ENCODE results near the gene TP73.

Gene TP73

GRCh38 chr1:3691421-3692204 lies 39.3 kb downstream of the TP73 start:
- DNase-seq = no peak

- DNase-seq = no peak
Measured at GRCh38 chr1:3692598-3692997, 40.3 kb downstream of the TP73 start.

DNA sequence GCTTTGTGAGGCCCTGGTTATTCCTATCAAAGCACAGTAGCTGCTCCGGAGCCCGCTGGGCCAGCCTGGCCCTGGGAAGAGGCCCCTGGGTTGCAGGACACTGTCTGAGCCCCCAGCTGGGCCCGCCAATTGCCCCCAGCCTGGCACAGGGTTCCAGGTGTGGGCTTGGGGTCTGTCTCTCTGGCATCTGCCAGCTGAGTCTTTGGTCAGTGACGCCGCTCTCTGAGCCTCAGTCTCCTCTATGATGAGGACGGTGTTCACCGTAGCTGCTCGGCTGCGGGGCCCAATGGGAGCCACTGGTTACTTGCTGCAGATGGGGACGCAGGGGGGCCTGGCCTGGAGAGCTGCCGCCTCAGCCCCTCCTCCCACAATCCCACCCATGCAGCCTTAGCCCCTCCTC lies 41.0 kb downstream of the TP73 start:
- no peak for DNase-seq

GRCh38 chr1:3695326-3696217 lies 43.3 kb downstream of the TP73 start:
- no peak for DNase-seq

GRCh38 chr1:3696689-3697088 lies 44.4 kb downstream of the TP73 start:
- no peak for DNase-seq

DNA sequence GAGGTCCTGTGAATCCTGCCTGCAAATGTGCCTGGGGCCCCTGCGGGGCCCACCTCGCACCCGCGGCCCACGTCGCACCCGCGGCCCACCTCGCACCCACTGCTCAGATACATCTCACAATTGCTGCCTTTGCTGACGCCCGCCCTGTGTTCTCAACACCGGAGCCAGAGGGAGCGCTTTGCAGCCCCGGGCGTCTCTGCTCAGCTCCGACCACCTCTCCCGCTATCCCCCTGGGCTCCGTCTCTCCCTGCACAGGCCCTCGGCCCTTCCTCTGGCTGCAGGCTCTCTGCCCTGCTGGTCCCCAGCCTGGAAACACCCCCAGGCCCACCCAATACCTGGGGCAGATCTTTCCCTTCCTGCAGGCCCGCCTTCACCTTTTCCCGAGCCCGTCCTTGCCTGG lies 44.8 kb downstream of the TP73 start:
- DNase-seq = no peak

DNA sequence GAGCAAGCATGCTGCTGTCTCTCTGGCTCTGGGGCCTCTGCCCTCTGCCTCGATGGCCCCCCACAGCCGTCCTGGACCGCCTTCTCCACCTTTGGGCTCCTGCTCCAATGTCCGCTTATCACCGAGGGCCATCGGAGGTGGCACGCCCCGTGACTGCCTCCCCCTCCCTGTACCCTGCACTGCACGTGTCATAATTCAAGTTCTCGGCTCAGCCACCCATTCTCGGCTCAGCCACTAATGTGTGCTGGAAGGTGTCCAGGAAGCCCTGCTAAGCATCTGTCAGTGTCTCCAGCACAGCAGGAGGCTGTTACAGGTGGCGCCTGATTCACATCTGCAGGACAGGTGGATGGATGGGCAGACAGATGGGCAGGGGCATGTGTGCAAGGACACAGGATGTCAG lies 45.5 kb downstream of the TP73 start:
- no peak for DNase-seq

DNA sequence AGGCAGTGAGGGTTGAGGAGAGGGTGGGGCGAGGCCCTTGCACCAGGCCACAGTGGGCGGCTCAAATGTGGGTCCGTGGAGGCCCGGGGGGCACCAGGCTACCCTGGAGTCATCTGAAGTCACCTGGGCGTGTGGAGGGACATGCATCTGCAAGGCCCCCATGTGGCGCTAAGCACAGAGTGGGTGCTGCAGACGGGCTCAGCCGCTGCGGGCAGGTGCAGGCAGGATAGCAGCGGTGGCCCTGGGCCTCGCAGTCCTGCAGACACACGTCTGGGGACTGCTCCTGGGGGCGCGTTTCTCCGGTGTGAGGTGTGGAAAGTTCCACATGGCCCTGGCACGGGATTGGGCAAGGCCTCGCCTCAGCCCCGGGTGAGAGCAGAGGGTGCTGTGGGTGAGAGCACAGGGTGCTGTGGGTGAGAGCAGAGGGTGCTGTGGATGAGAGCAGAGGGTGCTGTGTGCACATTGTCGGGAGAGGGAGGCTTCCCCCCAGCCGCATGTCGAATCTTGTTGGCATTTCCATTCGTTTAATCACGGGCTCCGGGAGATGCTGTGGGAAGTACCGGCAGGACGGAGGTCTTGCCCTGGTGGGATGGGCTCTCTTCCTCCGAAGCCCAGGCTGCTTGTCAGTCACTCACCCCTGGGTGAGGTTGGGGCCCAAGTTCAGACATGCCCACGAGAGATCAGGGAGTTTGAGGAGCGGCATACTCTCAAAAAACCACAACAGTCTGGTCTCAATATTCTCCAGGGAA lies 46.5 kb downstream of the TP73 start:
- DNase-seq = no peak

- DNase-seq = no peak
Measured at GRCh38 chr1:3699596-3699995, 47.3 kb downstream of the TP73 start.

GRCh38 chr1:3700631-3701030 lies 48.3 kb downstream of the TP73 start:
- no peak for DNase-seq

DNA sequence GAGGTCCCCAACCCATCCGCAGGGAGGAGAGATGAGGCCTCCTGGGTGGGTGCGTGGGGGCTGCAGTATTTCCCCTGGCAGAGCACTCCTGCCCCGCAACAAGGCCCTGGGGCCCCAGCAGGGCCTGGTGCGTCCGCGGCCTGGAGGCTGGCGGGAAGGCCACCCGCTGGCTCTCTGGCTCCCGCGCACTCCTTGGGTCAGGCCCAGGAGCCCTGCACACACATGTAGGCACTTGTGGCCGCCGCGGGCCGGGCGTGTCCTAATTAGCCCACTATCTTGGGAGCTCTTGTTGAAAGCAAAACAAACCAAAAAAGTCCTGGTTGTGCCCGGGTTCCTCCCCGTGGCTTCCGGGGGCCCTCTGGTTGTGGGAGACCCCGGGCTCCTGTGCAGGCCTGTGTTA lies 50.2 kb downstream of the TP73 start:
- DNase-seq = no peak

GRCh38 chr1:3702990-3703728 lies 50.8 kb downstream of the TP73 start:
- no peak for DNase-seq

- DNase-seq = no peak
Measured at GRCh38 chr1:3703786-3704371, 51.6 kb downstream of the TP73 start.

DNA sequence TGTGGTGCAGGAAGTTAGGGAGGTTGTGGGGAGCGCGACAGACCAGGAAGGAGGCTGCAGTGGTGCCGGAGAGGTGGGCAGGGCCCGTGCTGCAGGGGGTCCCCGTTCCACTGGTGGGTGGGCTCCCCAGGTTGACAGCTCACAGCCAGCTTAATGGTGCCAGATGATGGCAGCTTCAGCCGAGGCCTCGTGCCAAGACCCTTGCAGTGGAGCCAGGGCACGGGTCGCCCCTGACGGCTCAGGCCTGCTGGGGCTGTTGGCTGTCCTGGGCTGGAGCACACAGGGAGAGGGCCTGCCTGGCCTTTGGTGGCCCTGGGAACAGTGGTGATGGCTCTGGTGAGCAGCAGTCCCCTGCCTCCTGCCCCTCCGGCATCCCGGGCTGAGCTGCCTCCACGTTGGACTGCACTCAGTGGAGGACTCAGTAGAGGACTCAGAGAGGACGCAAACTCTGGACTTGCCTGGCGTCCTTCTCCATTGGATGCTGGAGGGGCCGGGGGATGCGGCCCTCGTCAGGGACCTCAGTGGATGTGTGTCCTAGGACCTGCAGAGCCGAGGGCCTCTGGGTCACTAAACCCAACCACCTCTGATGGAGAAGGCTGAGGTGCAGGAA lies 53.1 kb downstream of the TP73 start:
- no peak for DNase-seq

- no peak for DNase-seq
Measured at GRCh38 chr1:3706651-3707297, 54.5 kb downstream of the TP73 start.

- DNase-seq = no peak
Measured at GRCh38 chr1:3707298-3707938, 55.1 kb downstream of the TP73 start.

DNA sequence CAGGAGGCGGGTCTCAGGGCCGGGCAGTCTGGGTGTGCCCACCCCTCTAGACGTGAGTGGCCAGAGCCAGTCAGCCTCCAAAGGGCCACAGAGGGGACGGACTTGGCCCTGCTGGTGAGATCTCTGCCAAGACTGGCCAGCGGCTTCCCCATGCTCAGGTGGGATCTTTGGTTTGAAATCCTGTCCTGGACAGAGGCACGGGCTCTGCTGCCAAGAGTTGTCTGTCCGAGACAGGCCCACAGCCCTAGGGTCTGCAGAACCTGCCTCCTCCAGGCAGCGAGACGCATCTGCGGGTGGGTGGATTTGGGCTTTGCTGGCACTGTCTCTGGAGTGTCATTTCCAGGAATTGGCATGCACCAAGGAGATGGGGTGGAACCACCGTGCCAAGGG lies 55.6 kb downstream of the TP73 start:
- DNase-seq = no peak

- no peak for DNase-seq
Measured at GRCh38 chr1:3708791-3709190, 56.5 kb downstream of the TP73 start.

DNA sequence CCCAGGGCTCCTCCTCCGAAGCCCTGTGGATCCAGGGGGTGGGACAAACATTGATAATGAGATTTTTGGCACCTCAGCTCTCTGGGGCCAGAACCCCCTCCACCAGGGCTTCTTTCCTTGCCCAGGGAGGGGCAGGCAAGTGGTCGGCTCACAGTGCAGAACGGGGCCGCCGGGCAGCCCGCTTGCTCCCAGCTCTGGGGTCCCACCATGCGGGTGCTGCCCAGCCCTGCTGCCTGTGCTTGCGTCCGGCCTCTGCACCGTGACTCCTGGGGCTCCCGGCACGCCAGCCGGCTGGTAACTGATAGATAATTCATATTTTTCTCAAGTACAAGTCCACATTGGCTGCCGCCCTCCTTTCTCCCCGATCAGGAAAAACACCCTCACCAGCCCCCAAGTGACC lies 57.9 kb downstream of the TP73 start:
- DNase-seq = no peak

DNA sequence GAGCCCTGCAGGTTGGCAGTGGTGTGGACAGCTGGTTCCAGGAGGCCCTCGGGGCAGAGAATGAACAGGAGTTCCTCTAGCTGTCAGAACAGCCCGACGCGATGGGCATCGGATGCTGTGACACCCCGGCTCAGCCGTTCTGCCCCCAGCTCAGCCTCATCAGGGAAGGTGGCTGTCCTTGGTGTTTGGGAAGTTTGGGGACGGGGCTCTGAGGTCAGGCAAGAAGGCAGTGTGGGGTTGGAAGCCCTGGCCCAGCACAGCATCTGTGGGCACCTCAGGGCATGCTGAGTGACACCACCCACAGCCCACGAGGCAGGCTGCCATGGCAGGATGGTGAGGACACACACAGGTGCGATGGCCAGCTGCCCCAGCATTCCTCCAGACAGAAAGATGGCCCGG lies 59.1 kb downstream of the TP73 start:
- no peak for DNase-seq

All from left hindlimb (tissue), 1 donor.